ENCODE results near the gene RAB1B. TPM values are rescaled to one million over a fixed set of nuclear protein-coding genes. Genes with fewer than 3 reads are reported as not detected.

RAB1B gene
- total RNA-seq, 4 donors from 2014 or later: 79.0 to 124 (median 115) TPM

DNA sequence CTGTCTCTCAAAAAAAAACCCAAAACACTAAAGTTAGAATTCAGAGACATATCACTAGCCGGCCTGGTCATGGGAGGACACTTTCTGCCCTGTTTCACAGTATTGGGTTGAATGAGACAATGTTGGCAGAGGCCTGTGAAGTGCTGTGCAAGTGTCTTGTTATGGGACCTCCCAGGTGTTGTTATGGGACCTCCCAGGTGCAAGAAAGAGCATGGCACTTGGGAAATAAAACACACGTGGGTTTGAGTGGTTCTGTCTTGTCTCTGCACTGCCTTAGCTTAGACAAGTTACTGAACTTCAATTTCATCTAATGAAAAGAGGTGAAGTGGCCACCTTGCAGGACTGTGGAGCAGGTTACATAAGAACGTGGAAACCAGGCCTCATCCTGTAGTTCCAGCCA, 28.9 kb upstream of the RAB1B start:
- Histone ChIP-seq H3K4me3 (no peak overlapping the region), H3K27ac (no peak overlapping the region), H3K4me1 (no peaks in the 10 kb centered on the region), H3K27me3 (no peaks in the 10 kb centered on the region), H3K36me3 (peaks cover 95% of the 10 kb centered on the region), H3K9me3 (no peaks in the 10 kb centered on the region)
- TF ChIP-seq, protein P1, sequence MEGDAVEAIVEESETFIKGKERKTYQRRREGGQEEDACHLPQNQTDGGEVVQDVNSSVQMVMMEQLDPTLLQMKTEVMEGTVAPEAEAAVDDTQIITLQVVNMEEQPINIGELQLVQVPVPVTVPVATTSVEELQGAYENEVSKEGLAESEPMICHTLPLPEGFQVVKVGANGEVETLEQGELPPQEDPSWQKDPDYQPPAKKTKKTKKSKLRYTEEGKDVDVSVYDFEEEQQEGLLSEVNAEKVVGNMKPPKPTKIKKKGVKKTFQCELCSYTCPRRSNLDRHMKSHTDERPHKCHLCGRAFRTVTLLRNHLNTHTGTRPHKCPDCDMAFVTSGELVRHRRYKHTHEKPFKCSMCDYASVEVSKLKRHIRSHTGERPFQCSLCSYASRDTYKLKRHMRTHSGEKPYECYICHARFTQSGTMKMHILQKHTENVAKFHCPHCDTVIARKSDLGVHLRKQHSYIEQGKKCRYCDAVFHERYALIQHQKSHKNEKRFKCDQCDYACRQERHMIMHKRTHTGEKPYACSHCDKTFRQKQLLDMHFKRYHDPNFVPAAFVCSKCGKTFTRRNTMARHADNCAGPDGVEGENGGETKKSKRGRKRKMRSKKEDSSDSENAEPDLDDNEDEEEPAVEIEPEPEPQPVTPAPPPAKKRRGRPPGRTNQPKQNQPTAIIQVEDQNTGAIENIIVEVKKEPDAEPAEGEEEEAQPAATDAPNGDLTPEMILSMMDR (IDR thresholded peaks at IDR 0.05): no peak
- TF ChIP-seq EP300 (IDR thresholded peaks at IDR 0.05) (no peak), POLR2AphosphoS5 (IDR thresholded peaks at IDR 0.05) (no peak), POLR2A (IDR thresholded peaks at IDR 0.05) (no peak)
- 77% methylated on average over 2 of the region's 3 CpGs for WGBS
- DNase-seq (ENCODE audit: low spot score in 2 of 2): no peak

DNA sequence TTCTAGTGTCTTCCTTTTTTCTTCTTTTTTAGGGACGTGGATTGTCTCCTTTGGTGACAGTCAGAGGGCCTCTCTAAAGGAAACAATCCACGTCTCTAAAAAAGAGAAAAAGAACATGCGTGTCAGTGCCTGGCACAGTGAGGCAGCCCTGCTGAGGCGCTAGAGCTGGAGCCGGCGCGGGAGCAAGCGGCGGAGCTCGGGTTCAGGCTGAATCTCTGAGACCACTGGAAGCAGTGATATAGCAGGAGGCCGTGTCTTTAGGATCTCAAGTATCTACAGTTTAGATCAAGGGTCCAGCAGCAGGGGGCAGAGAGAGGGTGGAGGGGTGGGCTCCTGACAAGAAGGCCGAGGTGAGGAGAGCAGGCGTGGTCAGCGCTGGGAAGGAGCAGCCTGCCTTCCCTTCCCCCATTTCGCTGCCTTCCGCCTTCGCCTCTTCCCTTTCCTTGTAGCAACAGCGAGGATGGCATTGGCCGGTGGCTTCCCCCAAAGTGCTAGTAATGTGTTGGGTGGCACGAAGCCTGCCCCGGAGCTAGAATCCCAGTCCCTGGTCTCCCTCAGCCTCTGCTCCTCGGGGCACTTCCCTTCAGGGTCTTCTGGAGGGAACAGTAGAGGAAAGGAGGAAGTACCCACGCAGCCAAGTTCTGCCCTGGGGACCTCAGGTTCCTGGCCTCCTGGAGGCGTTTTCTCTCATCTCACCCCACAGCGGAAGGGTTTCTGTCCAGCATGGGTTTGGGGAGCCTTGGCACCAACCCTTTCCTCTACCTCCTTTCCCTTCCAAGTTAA, 28.2 kb upstream of the RAB1B start:
- Histone ChIP-seq H3K9me3 (no peaks in the 10 kb centered on the region), H3K4me1 (no peaks in the 10 kb centered on the region), H3K27ac (no peak overlapping the region), H3K4me3 (no peak overlapping the region), H3K27me3 (no peaks in the 10 kb centered on the region), H3K36me3 (peaks cover 95% of the 10 kb centered on the region)
- 91% methylated on average over 25 of the region's 25 CpGs for WGBS
- DNase-seq (ENCODE audit: low spot score in 2 of 2): no peak
- TF ChIP-seq POLR2AphosphoS5 (IDR thresholded peaks at IDR 0.05) (no peak), EP300 (IDR thresholded peaks at IDR 0.05) (no peak), POLR2A (IDR thresholded peaks at IDR 0.05) (no peak)
- TF ChIP-seq, protein P1 (IDR thresholded peaks at IDR 0.05): no peak

DNA sequence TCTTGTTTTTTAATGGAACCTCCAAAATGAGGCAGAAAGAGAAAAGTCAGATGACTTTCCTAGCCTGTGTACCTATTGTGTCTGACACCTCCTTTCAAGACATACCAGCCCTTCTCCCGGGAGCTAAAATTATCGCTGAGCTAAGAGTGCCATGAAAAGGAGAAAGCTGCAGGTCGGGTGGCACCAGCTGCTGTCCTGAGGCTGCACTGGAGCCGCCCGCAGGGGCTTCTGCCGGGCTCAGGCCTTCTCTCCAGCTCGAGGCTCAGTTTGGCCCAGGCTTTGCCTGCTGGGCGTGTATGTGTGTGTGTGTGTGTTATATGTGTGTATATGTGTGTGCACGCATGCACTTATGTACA, 27.7 kb upstream of the RAB1B start:
- H3K27ac ChIP-seq: no peak overlapping the region
- no peaks in the 10 kb centered on the region for H3K9me3 ChIP-seq
- TF ChIP-seq, protein P1 (IDR thresholded peaks at IDR 0.05): no peak
- TF ChIP-seq POLR2AphosphoS5 (IDR thresholded peaks at IDR 0.05) (no peak), EP300 (IDR thresholded peaks at IDR 0.05) (no peak), POLR2A (IDR thresholded peaks at IDR 0.05) (no peak)
- H3K36me3 ChIP-seq: peaks cover 94% of the 10 kb centered on the region
- H3K27me3 ChIP-seq: no peaks in the 10 kb centered on the region
- no peak for DNase-seq (ENCODE audit: low spot score in 2 of 2)
- no peaks in the 10 kb centered on the region for H3K4me1 ChIP-seq
- 89% methylated on average over 9 of the region's 9 CpGs for WGBS
- H3K4me3 ChIP-seq: no peak overlapping the region

DNA sequence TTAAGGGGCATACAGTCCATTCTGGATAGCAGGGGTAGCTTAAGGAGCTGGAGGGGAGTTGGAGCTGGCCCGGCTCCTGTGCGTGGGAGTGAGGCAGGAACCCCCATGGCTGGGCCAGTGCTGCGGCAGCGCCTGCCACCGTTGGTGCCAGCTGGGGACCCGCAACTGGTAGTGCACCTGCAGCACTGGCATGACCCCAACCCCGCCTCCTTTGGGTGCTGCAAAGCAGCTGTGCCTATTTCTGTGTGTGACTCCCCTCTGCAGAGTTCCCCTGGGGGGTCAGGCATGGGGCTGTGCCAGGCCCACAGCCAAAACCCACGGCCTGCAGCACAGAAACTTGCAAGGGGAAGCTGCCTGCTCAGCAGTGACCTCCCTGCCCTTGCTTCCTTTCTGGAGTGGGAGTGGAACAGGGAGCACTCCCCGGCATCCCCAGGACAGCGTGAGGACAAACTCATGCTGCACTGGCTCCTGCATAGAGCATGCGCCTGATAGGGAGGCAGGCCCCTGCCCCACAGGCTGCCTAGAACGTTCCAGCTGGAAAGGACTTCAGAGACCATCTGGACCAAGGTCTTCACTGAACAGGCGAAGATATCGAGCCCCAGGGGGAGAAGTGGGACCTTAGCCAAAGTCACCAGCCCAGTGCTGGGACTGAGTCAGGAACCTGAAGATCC, 26.2 kb upstream of the RAB1B start:
- H3K36me3 ChIP-seq: peaks cover 82% of the 10 kb centered on the region
- no peak overlapping the region for H3K27ac ChIP-seq
- WGBS: 79% methylated on average over 10 of the region's 14 CpGs
- H3K4me3 ChIP-seq: no peak overlapping the region
- TF ChIP-seq, protein P1 (IDR thresholded peaks at IDR 0.05): no peak
- TF ChIP-seq POLR2A (IDR thresholded peaks at IDR 0.05) (no peak), POLR2AphosphoS5 (IDR thresholded peaks at IDR 0.05) (no peak), EP300 (IDR thresholded peaks at IDR 0.05) (no peak)
- H3K9me3 ChIP-seq: no peaks in the 10 kb centered on the region
- DNase-seq (ENCODE audit: low spot score in 2 of 2): no peak
- no peaks in the 10 kb centered on the region for H3K4me1 ChIP-seq
- no peaks in the 10 kb centered on the region for H3K27me3 ChIP-seq

DNA sequence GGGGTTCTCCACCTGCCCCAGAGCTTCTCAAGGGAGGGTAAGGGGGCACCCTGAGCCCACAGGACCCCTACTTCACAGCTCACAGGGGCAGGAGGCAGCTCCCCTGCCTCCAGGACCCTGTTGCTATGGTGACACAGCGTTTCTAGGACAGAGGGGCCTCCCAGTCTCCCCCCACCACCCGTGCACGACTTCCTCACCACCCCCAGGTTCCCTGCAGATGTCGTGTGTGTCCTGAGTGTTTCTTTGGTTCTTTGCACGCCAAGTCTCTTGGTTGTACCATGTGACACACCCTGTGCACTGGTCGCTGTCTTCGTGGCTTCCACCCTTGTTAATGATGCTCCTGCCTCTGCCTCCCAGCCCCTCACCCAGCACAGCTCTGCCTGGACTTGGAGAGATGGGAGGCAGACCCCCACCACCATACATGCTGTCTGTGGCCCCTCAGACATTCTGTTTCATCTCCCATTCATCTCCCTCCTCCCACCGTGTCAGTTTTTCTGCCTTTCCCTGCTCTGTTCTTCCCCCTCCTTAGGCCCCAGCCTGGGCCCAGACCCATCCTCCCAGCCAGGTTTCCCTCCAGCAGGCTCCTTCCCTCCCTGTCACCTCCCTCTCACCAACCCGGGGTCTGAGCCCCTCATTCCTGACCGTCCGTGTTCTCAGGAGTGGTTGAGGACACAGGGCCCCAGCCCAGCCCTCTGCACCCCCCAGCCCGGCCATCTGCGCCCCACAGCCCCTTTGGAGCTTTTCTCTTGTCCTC, 24.5 kb upstream of the RAB1B start:
- Histone ChIP-seq H3K4me3 (no peak overlapping the region), H3K27me3 (no peaks in the 10 kb centered on the region), H3K4me1 (no peaks in the 10 kb centered on the region), H3K27ac (no peak overlapping the region), H3K36me3 (peaks cover 66% of the 10 kb centered on the region), H3K9me3 (no peaks in the 10 kb centered on the region)
- 74% methylated on average over 13 of the region's 13 CpGs for WGBS
- DNase-seq (ENCODE audit: low spot score in 2 of 2): no peak
- TF ChIP-seq POLR2A (IDR thresholded peaks at IDR 0.05) (no peak), EP300 (IDR thresholded peaks at IDR 0.05) (no peak), POLR2AphosphoS5 (IDR thresholded peaks at IDR 0.05) (no peak)
- TF ChIP-seq, protein P1 (IDR thresholded peaks at IDR 0.05): no peak
